DMS53 treated with DMSO at 0.1 percent for 48 hours (cell line): ENCODE results near the gene C16orf95.
"Not testable (repeated sequence)": the region's sequence is repeated elsewhere in the genome, so short reads cannot be mapped to it uniquely, and the experiment has no call there.

Source experiments
- DNase-seq: peaks from one replicate; lab custom pipeline; 2025; ENCODE audit not compliant: unreplicated experiment; lab: John Stamatoyannopoulos, UW

Gene C16orf95

DNA sequence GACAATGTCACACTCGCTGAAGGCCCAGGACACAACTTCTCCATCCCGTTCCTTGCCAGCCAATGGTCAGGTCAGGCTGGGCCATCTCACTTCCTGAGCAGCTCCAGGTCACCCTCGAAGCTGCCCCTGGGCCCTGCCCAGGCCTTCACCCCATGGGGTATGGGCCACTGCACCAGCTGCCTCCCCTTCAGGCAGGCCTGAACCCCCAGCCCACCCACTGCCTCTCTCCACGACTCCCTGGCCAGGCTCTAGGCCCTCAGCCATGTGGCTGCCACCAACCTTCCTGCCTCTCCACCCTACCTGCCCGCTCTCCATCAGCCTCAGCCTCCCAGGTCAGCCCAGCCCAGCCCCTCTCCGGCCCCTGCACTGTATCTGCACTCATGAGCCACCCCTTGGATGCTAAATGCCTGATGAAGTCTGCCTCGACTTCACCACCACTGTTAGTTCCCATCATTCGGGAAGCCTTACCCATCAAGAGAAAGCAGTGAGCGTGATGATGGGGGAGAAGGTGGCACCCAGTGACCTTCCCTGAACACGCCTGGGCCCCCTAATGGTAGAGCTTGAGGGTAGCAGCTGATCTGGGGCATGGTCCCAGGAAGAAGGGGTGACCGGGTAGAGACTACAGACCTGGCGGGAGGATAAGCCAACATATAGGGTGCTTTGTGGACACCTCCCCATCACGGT is 30.9 kb upstream of the C16orf95 start:
- DNase-seq: no peak

DNA sequence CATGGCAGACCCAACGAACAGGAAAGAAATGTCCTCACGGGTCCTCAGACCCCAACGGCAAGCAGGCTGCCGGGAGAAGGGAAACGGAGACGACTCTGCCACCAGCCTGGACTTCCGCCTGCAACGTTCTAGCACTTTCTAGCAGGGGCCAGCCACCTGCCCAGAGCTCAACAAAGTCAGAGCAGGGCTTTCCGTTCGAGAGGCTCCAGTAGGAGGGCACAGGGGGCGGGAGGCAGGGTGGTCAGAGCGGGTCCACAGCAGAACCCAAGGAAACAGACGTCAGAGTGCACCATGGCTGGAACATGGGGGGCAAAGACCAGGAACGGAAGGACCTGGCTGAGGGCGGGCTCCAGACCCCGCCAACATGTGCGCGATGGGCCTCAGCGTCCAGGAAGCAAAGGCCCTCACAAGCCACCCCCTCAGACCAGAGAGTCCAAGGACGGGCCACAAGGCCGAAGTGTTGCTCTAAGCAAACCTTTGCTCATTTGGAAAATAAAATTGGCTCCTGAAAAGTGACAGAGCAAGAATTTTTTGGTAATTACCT is 29.4 kb upstream of the C16orf95 start:
- no peak for DNase-seq

DNA sequence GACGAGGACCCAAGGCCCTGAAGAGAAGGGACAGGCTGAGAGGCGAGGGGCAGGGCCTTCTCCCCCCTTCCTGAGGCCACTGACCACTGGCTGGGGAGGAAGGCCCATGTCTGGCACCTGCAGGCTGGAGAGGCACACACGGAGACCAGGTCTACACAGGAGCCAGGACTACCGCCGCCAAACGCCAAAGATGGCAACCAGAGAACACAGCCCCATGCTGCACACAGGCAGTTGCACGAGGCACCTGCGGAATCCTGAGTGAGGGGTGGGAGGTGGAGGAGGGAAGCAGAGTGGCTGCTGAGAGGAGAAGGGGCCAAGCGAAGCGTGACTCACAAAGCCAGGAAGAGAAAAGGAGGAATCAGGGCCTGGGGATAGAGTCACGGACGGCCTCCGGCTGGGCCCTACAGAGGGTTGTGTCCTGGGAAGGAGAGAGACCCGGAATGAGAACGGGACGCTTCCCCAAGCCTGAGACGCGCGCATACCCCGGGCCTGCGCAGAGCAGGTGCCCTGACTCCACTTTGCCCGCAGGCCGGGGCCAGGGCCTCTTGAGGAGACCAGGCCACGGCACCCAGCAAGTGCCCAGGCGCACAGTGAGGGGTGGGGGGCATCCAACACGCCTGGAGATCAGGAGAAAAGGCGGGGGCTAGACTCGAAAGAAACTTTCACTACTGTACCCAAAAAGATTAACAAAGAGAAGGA is 28.7 kb upstream of the C16orf95 start:
- DNase-seq: no peak

DNA sequence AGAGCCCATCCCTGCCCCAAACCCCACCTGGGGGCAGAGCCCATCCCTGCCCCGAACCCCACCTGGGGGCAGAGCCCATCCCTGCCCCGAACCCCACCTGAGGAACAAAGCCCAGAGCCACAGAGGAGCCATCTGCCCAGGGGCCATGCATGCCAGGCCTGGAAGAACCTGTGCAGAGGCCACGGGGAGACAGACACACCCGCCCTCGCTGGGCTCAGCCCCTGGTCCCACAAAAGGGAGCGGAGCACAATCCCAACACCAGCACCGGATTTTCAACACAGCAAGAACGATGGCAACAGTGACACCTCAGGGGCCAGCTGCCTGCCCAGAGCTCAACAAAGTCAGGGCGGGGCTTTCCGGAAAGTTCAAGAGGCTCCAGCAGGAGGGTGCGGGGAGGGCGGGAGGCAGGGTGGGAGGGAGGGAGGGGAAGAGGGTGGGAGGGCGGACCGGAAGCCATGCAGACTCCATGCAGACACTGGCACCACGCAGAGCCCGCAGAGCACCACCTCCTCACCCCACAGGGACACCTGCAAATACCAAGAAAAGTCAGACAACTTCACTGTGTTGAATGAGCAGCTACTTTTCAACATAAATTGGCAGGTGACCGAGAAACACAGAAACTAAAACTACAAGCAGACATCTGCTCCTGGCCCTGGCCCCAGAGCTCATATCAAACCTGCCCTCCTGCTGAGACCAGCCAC is 27.9 kb upstream of the C16orf95 start:
- no peak for DNase-seq

DNA sequence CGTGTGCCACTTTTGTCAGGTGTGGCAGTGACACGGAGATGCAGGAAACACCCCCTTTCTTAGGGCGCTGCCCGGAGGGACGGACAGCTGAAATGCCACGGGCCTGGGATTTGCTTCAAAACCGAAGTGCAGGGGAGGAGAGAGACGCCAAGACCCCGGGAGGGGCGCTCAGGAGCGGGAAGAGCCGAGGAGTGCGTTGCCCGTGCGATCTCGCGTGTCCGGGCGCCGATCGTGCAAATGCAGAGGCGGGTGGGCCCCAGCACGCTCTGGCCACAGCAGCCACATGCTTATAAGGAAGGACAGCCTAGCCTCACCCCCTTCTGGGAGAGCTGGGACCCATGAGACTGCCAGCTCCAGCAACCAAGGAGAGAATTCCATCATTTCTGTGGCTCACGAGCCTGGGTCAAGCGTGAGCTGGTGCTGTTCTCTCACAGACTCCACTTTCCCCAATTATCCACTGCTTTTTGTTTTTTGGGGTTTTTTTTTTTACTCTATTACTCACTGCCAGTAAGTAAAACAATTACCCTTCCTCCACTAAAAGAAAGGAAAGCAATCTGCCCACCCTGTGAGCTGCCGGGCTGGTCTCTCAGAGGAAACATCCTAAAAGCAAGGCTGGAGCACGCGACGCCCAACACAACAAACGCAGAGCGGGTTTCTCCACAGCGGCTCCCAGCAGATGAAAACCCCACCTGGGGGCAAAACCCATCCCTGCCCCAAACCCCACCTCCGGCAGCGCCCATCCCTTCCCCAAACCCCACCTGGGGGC is 27.2 kb upstream of the C16orf95 start:
- no peak for DNase-seq

DNA sequence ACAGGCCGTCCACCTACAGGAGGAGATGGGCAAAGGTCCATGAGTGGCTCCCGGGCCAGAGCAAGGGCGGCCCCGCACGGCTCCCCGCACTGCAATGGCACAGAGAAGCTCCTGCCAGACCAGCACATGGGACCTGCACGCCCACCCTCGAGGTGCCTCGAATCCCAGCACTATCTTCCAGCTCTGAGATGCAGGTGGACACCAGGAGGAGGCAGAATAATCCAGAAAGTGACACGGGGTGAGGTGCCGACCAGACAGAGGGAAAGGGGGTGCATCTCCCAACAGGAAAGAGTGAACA is 26.5 kb upstream of the C16orf95 start:
- DNase-seq: no peak

DNA sequence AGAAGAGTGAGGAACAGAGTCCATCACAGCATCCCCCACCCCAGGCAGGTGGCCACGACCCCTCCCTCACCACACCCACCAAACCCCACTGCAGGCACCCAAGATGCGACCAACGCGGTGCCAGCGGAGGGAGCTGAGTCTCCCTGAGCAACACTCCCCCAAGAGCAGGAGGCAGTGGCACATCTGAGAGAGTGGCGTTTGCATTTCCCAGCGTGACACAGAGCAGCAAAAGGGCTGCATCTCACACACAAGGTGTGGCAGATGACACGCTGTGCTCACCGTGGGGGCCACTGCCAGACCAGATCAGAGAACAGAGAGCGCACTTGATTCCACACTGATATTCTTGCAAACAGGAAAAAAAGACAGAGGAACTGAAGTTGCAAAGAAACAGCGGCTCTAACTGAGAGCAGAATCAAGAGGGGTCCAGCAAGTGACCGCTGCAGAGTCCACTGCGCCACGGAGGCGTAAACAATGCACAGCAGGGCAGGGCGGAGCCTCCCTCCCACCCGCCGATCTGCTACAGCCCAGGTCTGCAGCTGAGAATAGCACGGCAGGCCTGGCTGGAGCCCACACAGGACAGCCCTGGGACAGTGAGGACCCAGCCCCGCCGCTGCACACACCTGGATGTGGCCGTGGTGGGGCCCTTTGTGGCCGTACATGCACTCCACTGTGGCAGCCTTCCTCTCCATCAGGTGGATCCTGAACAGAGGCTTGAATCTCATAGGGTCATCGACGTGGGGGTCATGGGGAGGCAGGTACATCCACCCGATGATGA is 26.0 kb upstream of the C16orf95 start:
- DNase-seq: no peak

DNA sequence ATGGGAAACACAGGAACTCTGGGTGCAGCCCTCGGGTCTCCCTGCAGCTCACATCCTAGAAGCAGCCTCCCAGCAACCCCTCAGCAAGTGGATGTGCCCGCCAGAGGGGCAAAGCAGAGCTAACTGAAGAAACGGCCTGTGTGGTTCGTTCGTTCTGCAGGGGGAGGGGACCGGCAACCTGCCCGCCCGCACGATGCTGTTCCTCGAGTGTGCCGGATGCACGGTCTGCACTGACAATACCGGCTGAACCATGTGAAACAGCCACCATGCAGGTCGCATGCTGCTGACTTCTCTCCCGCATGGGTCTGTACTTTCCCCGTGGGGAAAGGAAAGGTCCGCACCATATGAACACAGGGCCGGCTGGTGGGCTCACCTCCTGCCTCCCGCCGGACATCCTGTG is 25.3 kb upstream of the C16orf95 start:
- DNase-seq: no peak

DNA sequence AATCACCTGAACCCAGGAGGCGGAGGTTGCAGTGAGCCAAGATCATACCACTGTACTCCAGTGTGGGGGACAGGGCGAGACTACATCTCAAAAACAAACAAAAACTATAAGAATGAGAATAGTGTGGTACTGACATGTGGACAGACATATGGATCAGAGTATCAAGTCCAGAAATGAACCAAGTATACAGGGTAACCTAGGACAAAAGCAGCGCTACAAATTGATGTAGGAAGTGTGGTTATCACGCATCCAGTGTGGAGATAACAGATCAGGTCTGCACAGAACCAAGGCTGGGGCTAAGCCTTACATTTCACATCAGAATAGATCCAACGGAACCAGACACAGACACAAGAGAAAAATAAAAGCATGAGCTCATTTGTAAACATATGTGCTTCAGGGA is 23.0 kb upstream of the C16orf95 start:
- no peak for DNase-seq

DNA sequence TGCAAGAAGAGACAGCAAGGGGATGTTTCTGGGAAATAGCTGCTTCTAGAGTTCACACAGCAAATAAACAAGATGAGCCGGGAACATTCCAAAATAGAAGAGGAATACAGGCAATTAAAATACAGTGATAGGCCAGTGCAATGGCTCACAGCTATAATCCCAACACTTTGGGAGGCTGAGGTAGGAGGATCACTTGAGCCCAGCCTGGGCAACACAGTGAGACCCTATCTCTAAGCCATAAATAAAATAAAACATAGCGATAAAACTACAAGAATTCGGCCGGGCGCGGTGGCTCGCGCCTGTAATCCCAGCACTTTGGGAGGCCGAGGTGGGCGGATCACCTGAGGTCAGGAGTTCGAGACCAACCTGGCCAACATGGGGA is 22.5 kb upstream of the C16orf95 start:
- not testable (repeated sequence) for DNase-seq

DNA sequence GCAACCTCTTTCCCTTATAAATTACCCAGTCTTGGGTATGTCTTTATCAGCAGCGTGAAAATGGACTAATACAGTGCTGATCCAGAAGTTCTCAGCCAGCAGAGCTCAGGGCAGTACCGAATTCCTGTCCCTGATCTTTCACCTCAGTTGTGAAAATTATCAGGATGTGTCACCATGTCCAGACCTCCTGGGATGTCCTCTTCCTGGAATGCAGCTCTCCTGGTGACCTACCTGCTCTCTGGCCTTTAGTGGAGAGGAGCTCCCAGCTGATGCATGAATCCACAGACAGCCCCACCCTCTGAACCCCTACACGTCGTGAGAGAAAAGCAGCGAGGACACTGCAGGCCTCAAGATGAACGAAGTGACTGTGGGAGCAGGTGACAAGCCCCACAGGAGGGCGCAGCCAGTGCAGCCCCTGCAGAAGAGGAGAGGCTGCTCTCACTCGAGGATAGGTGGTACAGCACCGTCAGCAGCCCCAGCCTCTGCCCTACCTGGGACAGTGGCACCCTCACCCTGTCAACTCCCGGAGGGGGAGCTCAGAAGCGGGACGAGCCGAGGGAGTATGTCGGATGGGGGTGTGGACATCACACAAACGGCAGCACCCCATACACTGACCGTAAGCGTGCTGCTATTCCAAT is 22.0 kb upstream of the C16orf95 start:
- DNase-seq: no peak

DNA sequence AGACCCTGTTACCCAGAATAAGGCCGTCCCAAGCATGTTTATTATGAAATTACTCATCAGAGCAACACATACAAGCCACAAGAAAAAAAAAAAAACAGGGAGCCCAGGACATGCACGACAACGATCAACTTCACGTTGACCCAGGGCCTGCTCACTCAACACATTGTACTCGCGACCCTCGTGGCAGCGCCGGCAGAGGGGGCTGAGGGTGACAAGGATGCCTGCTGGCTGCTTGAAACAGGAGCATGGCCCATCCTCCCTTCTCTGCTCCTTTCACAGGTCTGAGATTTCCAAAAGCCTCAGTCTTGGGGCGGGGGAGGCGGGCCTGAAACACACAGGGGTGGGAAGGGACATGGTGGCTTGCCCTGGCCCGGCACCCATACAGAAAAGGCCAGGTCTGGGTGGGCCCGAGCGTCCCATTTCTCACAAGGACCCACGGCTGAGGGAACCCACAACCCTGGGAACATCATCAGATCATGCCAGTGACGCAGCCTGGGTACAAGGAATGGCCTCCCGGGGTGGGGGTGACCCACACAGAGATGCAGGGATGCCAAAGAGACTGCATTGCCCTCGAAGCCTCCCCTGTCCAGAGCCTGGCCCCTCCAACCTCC is 21.1 kb upstream of the C16orf95 start:
- no peak for DNase-seq

DNA sequence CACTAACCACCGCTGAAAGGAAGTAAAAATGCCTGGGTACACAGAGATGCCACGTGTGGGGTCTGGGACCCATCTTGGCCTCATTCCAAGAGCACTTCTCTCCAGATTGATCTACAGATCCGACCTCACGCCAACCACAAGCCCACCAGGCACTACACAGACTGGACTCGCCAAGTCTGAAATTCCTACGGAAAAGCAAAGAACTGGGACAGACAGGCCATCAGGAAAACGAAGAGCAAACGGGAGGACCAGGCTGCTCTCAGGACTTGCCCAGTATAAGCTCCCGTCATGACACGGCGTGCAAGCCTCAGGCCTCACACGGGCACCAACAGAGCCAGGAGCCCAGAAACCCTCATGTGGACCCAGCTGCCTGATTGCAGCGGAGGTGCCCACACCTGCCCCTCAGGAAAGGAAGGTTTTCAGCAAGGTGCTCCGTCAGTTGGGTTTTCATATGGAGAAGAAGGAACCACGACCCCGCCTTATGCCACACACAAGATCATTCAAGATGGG is 20.1 kb upstream of the C16orf95 start:
- DNase-seq: no peak

DNA sequence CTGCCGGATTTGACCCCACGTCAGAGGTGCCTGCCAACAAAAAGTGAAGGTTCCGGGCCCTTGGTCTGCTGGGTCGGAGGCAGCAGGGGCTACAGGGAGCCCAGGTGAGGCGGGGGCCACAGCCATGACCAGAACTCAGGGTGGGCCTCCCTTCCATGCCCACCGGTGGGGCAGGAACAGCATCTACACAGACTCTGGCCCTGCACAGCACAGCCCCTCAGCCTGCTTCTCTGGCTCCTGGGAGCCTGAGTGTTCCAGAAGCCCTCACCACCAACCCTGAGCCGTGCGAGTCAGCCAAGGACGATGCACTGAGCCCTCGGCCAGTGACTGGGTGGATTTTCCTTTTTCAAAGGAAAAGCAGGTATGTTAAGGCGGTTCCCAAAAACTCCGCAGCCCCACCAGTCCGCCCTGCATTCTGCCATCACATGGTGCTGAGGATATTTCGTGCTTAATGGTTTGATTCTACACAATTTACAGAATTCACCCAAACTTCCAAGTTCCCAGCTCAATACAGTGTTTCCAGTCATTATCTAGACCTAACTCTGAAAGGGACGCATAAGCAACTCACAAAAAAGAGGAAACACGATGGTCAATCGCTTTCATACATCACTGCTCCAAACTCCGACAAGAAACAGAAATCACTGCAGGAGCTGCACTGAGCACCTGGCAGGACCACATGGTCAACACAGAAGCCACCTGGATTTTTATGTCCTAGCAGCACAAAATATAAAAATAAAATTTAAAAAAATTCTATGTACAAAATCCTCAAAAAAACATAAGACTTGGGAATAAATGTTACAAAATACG is 19.4 kb upstream of the C16orf95 start:
- no peak for DNase-seq

DNA sequence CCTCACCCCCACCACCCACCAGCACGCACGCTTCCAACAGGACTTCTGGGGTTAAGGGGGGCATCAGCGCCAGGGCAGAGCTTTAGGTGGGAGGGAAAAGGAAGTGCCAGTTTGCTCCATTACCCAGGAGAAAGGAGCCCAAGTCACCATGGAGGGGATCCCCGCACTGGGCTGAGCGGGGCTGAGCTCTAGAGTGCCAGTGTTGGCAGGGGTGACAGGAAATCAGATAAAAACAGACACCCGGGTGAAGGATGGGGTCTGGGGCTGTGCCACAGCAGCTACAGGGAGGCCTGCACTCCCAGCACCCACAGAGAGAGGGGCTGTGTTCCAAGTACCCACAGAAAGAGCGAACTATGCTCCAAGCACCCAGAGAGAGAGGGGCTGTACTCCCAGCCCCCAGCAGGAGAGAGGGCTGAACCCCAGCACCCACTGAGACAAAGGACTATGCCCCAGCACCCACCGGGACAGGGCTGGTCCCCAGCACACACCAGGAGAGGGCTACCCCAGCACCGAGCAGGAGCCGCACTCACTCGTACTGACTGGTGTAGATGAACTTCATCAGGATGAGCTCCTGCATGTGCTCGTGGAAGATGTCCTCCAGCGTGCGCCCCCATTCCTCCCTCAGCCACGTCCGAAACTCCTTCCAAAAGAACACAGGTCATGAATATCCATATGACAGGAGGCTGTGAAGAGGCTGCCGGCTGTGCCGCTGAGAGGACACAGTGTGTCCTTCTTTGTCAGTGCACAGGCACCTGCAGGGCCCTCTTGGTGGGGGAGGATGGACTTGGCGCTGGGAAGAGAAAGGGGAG is 18.6 kb upstream of the C16orf95 start:
- no peak for DNase-seq

DNA sequence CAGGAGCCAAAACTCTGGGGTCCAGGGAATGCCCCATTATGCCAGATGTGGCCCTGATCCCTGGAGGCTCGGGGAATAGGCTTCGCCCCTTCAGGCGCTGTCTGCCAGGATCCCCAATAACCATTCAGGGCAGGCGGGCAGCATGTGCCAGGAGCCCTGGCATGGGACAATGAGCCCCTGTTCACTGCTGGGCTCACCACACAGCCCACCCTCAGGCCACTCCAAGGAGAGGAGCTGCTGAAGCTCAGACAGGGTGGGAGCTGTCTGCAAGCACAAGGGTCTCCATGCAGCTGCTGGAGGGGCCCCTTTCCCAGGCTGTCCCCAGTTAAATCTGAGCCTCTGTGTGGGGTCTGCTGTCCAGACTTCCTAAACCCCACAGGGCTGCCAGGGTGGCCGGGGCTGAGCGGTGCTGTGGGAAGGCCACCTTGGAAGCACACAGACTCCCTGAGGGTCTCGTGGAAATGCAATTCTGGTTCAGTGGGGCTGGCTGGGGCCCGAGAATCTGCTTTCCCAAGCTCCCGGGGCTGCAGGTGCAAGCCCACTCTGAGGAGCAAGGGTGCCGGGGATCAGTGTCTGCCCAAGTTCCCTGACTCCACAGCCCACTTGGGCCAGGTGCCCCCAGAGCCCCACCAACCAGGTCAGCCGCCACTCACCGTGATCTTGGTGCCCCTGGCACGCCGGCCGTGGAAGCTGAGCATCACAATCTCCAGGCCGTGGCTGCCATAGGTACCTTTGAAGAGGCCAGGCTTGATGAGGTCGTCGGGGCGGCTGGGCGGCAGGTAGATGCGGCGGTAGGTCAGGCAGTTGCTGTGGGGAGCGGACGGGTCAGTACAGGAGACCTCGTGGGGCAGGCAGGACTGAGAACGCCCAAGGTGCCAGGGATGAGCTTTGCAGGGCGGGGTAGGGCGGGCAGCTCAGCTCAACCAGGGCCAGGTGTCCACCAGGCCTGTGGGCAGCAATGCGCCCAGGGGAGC is 17.7 kb upstream of the C16orf95 start:
- DNase-seq: no peak
